ENCODE data around the gene SFMBT2.

SFMBT2 gene

GRCh38 chr10:7362471-7362870 is 48.4 kb downstream of the SFMBT2 start:
- no peak for DNase-seq

- DNase-seq, result no peak
Measured at GRCh38 chr10:7361316-7361715, 49.5 kb downstream of the SFMBT2 start.

GRCh38 chr10:7359954-7360353 is 50.9 kb downstream of the SFMBT2 start:
- no peak for DNase-seq

GRCh38 chr10:7359356-7359755 is 51.5 kb downstream of the SFMBT2 start:
- DNase-seq, result no peak

- no peak for DNase-seq
Measured at GRCh38 chr10:7357193-7357592, 53.6 kb downstream of the SFMBT2 start.

GRCh38 chr10:7354330-7355047 is 56.3 kb downstream of the SFMBT2 start:
- no peak for DNase-seq

- no peak for DNase-seq
Measured at GRCh38 chr10:7351894-7352293, 58.9 kb downstream of the SFMBT2 start.

- no peak for DNase-seq
Measured at GRCh38 chr10:7350541-7351195, 60.2 kb downstream of the SFMBT2 start.

GRCh38 chr10:7345717-7346116 is 65.1 kb downstream of the SFMBT2 start:
- DNase-seq, result no peak

- DNase-seq, result no peak
Measured at GRCh38 chr10:7343040-7343439, 67.8 kb downstream of the SFMBT2 start.

GRCh38 chr10:7340179-7340874 is 70.5 kb downstream of the SFMBT2 start:
- DNase-seq, result no peak

- no peak for DNase-seq
Measured at GRCh38 chr10:7339510-7339909, 71.3 kb downstream of the SFMBT2 start.

GRCh38 chr10:7338469-7338868 is 72.4 kb downstream of the SFMBT2 start:
- no peak for DNase-seq

GRCh38 chr10:7337431-7338171 is 73.2 kb downstream of the SFMBT2 start:
- DNase-seq, result no peak

GRCh38 chr10:7335977-7336376 is 74.9 kb downstream of the SFMBT2 start:
- no peak for DNase-seq

GRCh38 chr10:7334642-7334964 is 76.2 kb downstream of the SFMBT2 start:
- no peak for DNase-seq

- DNase-seq, result no peak
Measured at GRCh38 chr10:7333961-7334641, 76.7 kb downstream of the SFMBT2 start.

GRCh38 chr10:7329219-7329618 is 81.6 kb downstream of the SFMBT2 start:
- DNase-seq, result no peak

GRCh38 chr10:7327885-7328284 is 82.9 kb downstream of the SFMBT2 start:
- DNase-seq, result no peak

- DNase-seq, result no peak
Measured at GRCh38 chr10:7322623-7323022, 88.2 kb downstream of the SFMBT2 start.

GRCh38 chr10:7320072-7320471 is 90.8 kb downstream of the SFMBT2 start:
- no peak for DNase-seq

GRCh38 chr10:7319632-7320031 is 91.2 kb downstream of the SFMBT2 start:
- no peak for DNase-seq

GRCh38 chr10:7318836-7319235 is 92.0 kb downstream of the SFMBT2 start:
- no peak for DNase-seq
